HepG2 (cell line): ENCODE results near the gene C22orf15. TPM values are rescaled to one million over a fixed set of nuclear protein-coding genes. Genes with fewer than 3 reads are reported as not detected.
A peak's percentile ranks its signal among the peaks of the same experiment; 100 is the strongest.

Experiments
- AGO2 ChIP-seq: fragments of 200-400 bp; formaldehyde crosslinking; optimal IDR thresholded peaks from 2 replicates; pipeline ENCODE3; 2017; ENCODE audit warnings: mild to moderate bottlenecking, low read depth, low read length, moderate library complexity
- CEBPG ChIP-seq: IDR thresholded peaks from 2 replicates; pipeline ENCODE4 v1.6.1; 2016
- EHMT2 ChIP-seq: fragments of 200-600 bp; sonication (generic); IDR thresholded peaks from 2 replicates; pipeline ENCODE4 v1.7.0; 2017; ENCODE audit warnings: antibody characterized with exemption, low read depth, low read length, borderline replicate concordance
- JUND ChIP-seq: sonication (generic); formaldehyde crosslinking; IDR thresholded peaks from 2 replicates; pipeline ENCODE4 v1.8.0; 2022; ENCODE audit warnings: mild to moderate bottlenecking, missing genetic modification reagents
- MED8 ChIP-seq: sonication (generic); formaldehyde crosslinking; IDR thresholded peaks from 2 replicates; pipeline ENCODE4 v1.8.1; 2023; ENCODE audit warnings: mild to moderate bottlenecking, missing genetic modification reagents; ENCODE audit not compliant: insufficient replicate concordance
- NR2F6 ChIP-seq, 2 experiments: IDR thresholded peaks; 2 replicates each; pipeline ENCODE4 v1.6.1; 2016; ENCODE audit warnings: antibody characterized with exemption in 1 of 2, mild to moderate bottlenecking in 1 of 2
- PCBP1 ChIP-seq: fragments of 200-400 bp; formaldehyde crosslinking; IDR thresholded peaks from 2 replicates; pipeline ENCODE4 v1.6.1; 2017; ENCODE audit warnings: mild to moderate bottlenecking, low read depth, low read length, borderline replicate concordance
- RFX3 ChIP-seq: IDR thresholded peaks from 2 replicates; pipeline ENCODE4 v1.6.1; 2016; ENCODE audit warnings: missing biosample characterization, missing genetic modification reagents
- STAT6 ChIP-seq: sonication (generic); formaldehyde crosslinking; IDR thresholded peaks from 2 replicates; pipeline ENCODE4 v1.4.0; 2020; ENCODE audit warnings: missing genetic modification reagents, mild to moderate bottlenecking, borderline replicate concordance
- TARDBP ChIP-seq: sonication (generic); formaldehyde crosslinking; IDR thresholded peaks from 2 replicates; pipeline ENCODE4 v1.8.0; 2022; ENCODE audit warnings: mild to moderate bottlenecking, missing genetic modification reagents
- ZFYVE20 ChIP-seq: sonication (generic); formaldehyde crosslinking; IDR thresholded peaks from 2 replicates; pipeline ENCODE4 v1.8.0; 2023; ENCODE audit warnings: low read depth, mild to moderate bottlenecking, moderate library complexity, missing genetic modification reagents, borderline replicate concordance
- ZNF251 ChIP-seq: sonication (generic); formaldehyde crosslinking; IDR thresholded peaks from 2 replicates; pipeline ENCODE4 v1.9.0; 2021; ENCODE audit warnings: mild to moderate bottlenecking, missing genetic modification reagents
- ZNF264 ChIP-seq: sonication (generic); formaldehyde crosslinking; IDR thresholded peaks from 2 replicates; pipeline ENCODE4 v1.4.0; 2020; ENCODE audit warnings: missing genetic modification reagents
- ZNF282 ChIP-seq: fragments of 450-650 bp; IDR thresholded peaks from 2 replicates; pipeline ENCODE4 v1.6.1; 2018; ENCODE audit not compliant: partially characterized antibody
- ZNF362 ChIP-seq: sonication (generic); formaldehyde crosslinking; IDR thresholded peaks from 2 replicates; pipeline ENCODE4 v1.4.0; 2020; ENCODE audit warnings: missing genetic modification reagents, mild to moderate bottlenecking, borderline replicate concordance
- ZNF512B ChIP-seq: sonication (generic); formaldehyde crosslinking; IDR thresholded peaks from 2 replicates; pipeline ENCODE4 v1.5.1; 2020; ENCODE audit warnings: missing genetic modification reagents, mild to moderate bottlenecking, borderline replicate concordance
- ZNF549 ChIP-seq: sonication (generic); formaldehyde crosslinking; IDR thresholded peaks from 2 replicates; pipeline ENCODE4 v1.5.0; 2020; ENCODE audit warnings: missing genetic modification reagents
- ZNF710 ChIP-seq: sonication (generic); formaldehyde crosslinking; IDR thresholded peaks from 2 replicates; pipeline ENCODE4 v1.5.0; 2020; ENCODE audit warnings: mild to moderate bottlenecking, missing genetic modification reagents, borderline replicate concordance
- ZNF749 ChIP-seq: sonication (generic); formaldehyde crosslinking; IDR thresholded peaks from 2 replicates; pipeline ENCODE4 v1.8.0; 2022; ENCODE audit warnings: mild to moderate bottlenecking, missing genetic modification reagents, moderate library complexity, borderline replicate concordance
- ZNF839 ChIP-seq: sonication (generic); formaldehyde crosslinking; IDR thresholded peaks from 2 replicates; pipeline ENCODE4 v1.4.0; 2020; ENCODE audit warnings: missing genetic modification reagents, mild to moderate bottlenecking, borderline replicate concordance
- polyA plus RNA-seq, 8 experiments: library from polyadenylated mRNA; depleted of rRNA in 3 of 8; stranded (reverse) in 7 of 8; unstranded in 1 of 8; fragments of >200 nt; fragmentation: Illumina TruSeq in 4 of 8; extraction: Trizol in 4 of 8; gene quantifications; 2 replicates each; pipeline versions ENCODE4 v1.2.1 to v1.2.3, GENCODE V29; 2011 to 2016; ENCODE audit warnings: low read depth in 4 of 8, missing spikeins in 1 of 8, mixed read lengths in 1 of 8; ENCODE audit not compliant: insufficient read depth in 1 of 8
- total RNA-seq, 5 experiments: library from RNA; depleted of rRNA; stranded (reverse); fragments of >200 nt; fragmentation: Illumina TruSeq; extraction: Trizol; gene quantifications; 2 replicates each; pipeline ENCODE4 v1.2.3, GENCODE V29; 2016; ENCODE audit warnings: low read depth in 1 of 5

Gene C22orf15
- total and polyA plus RNA-seq, 2 of the 13 experiments (the other 11 are each of a cell fraction or from before 2014, with no cell fraction given): not detected

GRCh38 chr22:23767673-23768548, 5.1 kb downstream of the C22orf15 start, which contains the start of gene CHCHD10 (continued):
- TF ChIP-seq ZNF839 (CRISPR knock-in tag): no peak; the same call in 1 of the 2 replicates
- no peak for TF ChIP-seq RFX3 (CRISPR knock-in tag)
- TF ChIP-seq CEBPG (CRISPR knock-in tag): no peak
- no peak for TF ChIP-seq NR2F6 (IDR thresholded peaks at IDR 0.05)
- TF ChIP-seq NR2F6 (CRISPR knock-in tag; IDR thresholded peaks at IDR 0.05): peak; percentile 32; the same call in 1 of the 2 replicates
- peak; percentile 63 for TF ChIP-seq AGO2
- TF ChIP-seq JUND: no peak; the same call in 1 of the 2 replicates
- TF ChIP-seq ZNF710 (CRISPR knock-in tag): peak; percentile 51; the same call in 1 of the 2 replicates
- TF ChIP-seq ZNF549 (CRISPR knock-in tag): no peak
- no peak for TF ChIP-seq ZFYVE20
- TF ChIP-seq STAT6 (CRISPR knock-in tag): no peak
- TF ChIP-seq ZNF251 (CRISPR knock-in tag): no peak
- TF ChIP-seq ZNF282: no peak
- peak; percentile 28; the same call in 1 of the 2 replicates for TF ChIP-seq ZNF362 (CRISPR knock-in tag)
- TF ChIP-seq ZNF264 (CRISPR knock-in tag): no peak
- TF ChIP-seq MED8 (CRISPR knock-in tag): no peak
- no peak for TF ChIP-seq EHMT2
- TF ChIP-seq PCBP1: peak; percentile 81; the same call in 1 of the 2 replicates
- TF ChIP-seq TARDBP: peak; percentile 60
- TF ChIP-seq ZNF512B: no peak
- TF ChIP-seq ZNF749: peak; percentile 59; the same call in 1 of the 2 replicates
